SK-N-SH treated with all-trans-retinoic acid at 6 μM for 48 hours (cell line): ENCODE data around the gene CAPG.
"Not testable (repeated sequence)": the region's sequence is repeated elsewhere in the genome, so short reads cannot be mapped to it uniquely, and the experiment has no call there.

ENCODE experiments used
- ATAC-seq: fragments of 200-7000 bp; cut with Tn5 transposase; 3 replicates; pipeline ENCODE4 v1.9.1; 2020; ENCODE audit warnings: mild to moderate bottlenecking, moderate library complexity
- ARNTL ChIP-seq: fragments of 450-650 bp; formaldehyde crosslinking; IDR thresholded peaks from 2 replicates; pipeline ENCODE4 v1.5.0; 2020; ENCODE audit warnings: low read depth, mild to moderate bottlenecking, moderate library complexity, borderline replicate concordance
- BACH2 ChIP-seq: fragments of 250-450 bp; sonication (Bioruptor Pico); IDR thresholded peaks from 2 replicates; pipeline ENCODE4 v1.9.0; 2021; ENCODE audit warnings: mild to moderate bottlenecking, borderline replicate concordance
- CREB5 ChIP-seq: fragments of 250-450 bp; sonication (Bioruptor Pico); IDR thresholded peaks from 2 replicates; pipeline ENCODE4 v1.5.1; 2020; ENCODE audit warnings: low read depth, mild to moderate bottlenecking, moderate library complexity
- CSDC2 ChIP-seq: fragments of 250-450 bp; sonication (Bioruptor Pico); IDR thresholded peaks from 2 replicates; pipeline ENCODE4 v1.5.0; 2020; ENCODE audit warnings: mild to moderate bottlenecking, moderate library complexity
- CSRNP3 ChIP-seq: fragments of 250-450 bp; sonication (Bioruptor Pico); IDR thresholded peaks from 2 replicates; pipeline ENCODE4 v1.5.1; 2021; ENCODE audit warnings: mild to moderate bottlenecking, moderate library complexity
- ESRRG ChIP-seq: fragments of 250-450 bp; sonication (Bioruptor Pico); IDR thresholded peaks from 2 replicates; pipeline ENCODE4 v1.6.1; 2021; ENCODE audit warnings: mild to moderate bottlenecking
- GLIS3 ChIP-seq: fragments of 250-450 bp; sonication (Bioruptor Pico); IDR thresholded peaks from 2 replicates; pipeline ENCODE4 v1.5.0; 2020; ENCODE audit warnings: mild to moderate bottlenecking, moderate library complexity
- ISL1 ChIP-seq: fragments of 250-450 bp; sonication (Bioruptor Pico); IDR thresholded peaks from 2 replicates; pipeline ENCODE4 v2.1.2; 2022; ENCODE audit warnings: mild to moderate bottlenecking, moderate library complexity
- OSR1 ChIP-seq: fragments of 250-450 bp; sonication (Bioruptor Pico); IDR thresholded peaks from 2 replicates; pipeline ENCODE4 v1.8.0; 2022; ENCODE audit warnings: moderate library complexity, mild to moderate bottlenecking, inconsistent platforms
- PATZ1 ChIP-seq: fragments of 250-450 bp; sonication (Bioruptor Pico); IDR thresholded peaks from 2 replicates; pipeline ENCODE4 v1.8.0; 2020; ENCODE audit warnings: mild to moderate bottlenecking, moderate library complexity, borderline replicate concordance
- POU6F1 ChIP-seq: fragments of 250-450 bp; sonication (Bioruptor Pico); IDR thresholded peaks from 2 replicates; pipeline ENCODE4 v1.8.0; 2021; ENCODE audit warnings: low read depth, mild to moderate bottlenecking, moderate library complexity, borderline replicate concordance
- PPARA ChIP-seq: fragments of 250-450 bp; sonication (Bioruptor Pico); IDR thresholded peaks from 2 replicates; pipeline ENCODE4 v1.5.0; 2020; ENCODE audit warnings: mild to moderate bottlenecking, borderline replicate concordance
- RARB ChIP-seq: fragments of 250-450 bp; sonication (Bioruptor Pico); IDR thresholded peaks from 2 replicates; pipeline ENCODE4 v1.8.0; 2021; ENCODE audit warnings: mild to moderate bottlenecking, moderate library complexity
- SNAI2 ChIP-seq: fragments of 250-450 bp; sonication (Bioruptor Pico); IDR thresholded peaks from 2 replicates; pipeline ENCODE4 v1.5.0; 2020; ENCODE audit warnings: mild to moderate bottlenecking, moderate library complexity
- TCF4 ChIP-seq: fragments of 250-450 bp; sonication (Bioruptor Pico); IDR thresholded peaks from 2 replicates; pipeline ENCODE4 v1.8.0; 2021; ENCODE audit warnings: mild to moderate bottlenecking, moderate library complexity, borderline replicate concordance
- TOX ChIP-seq: fragments of 250-450 bp; sonication (Bioruptor Pico); IDR thresholded peaks from 2 replicates; pipeline ENCODE4 v1.8.0; 2021; ENCODE audit warnings: mild to moderate bottlenecking, moderate library complexity, borderline replicate concordance
- TSHZ2 ChIP-seq: fragments of 250-450 bp; sonication (Bioruptor Pico); IDR thresholded peaks from 2 replicates; pipeline ENCODE4 v1.5.0; 2020; ENCODE audit warnings: mild to moderate bottlenecking, moderate library complexity
- ZC3H10 ChIP-seq: fragments of 250-450 bp; sonication (Bioruptor Pico); IDR thresholded peaks from 2 replicates; pipeline ENCODE4 v1.5.1; 2021; ENCODE audit warnings: mild to moderate bottlenecking, moderate library complexity
- ZFP3 ChIP-seq: fragments of 250-450 bp; sonication (Bioruptor Pico); IDR thresholded peaks from 2 replicates; pipeline ENCODE4 v1.5.0; 2020; ENCODE audit warnings: mild to moderate bottlenecking, moderate library complexity
- ZNF565 ChIP-seq: fragments of 450-650 bp; formaldehyde crosslinking; conservative IDR thresholded peaks from 2 replicates; pipeline ENCODE4 v1.5.0; 2020; ENCODE audit warnings: low read depth, mild to moderate bottlenecking, moderate library complexity
- ZNF70 ChIP-seq: fragments of 450-650 bp; formaldehyde crosslinking; IDR thresholded peaks from 2 replicates; pipeline ENCODE4 v1.5.0; 2020; ENCODE audit warnings: mild to moderate bottlenecking, moderate library complexity

CAPG gene

GRCh38 chr2:85440729-85441128 is 30.6 kb upstream of the CAPG start:
- TF ChIP-seq CSDC2 (CRISPR knock-in tag) (no peak), RARB (CRISPR knock-in tag) (no peak), PATZ1 (CRISPR knock-in tag) (no peak), CSRNP3 (CRISPR knock-in tag) (no peak), TOX (no peak), ZC3H10 (CRISPR knock-in tag) (no peak), ZNF70 (no peak), CREB5 (CRISPR knock-in tag) (no peak), ISL1 (CRISPR knock-in tag) (no peak), GLIS3 (CRISPR knock-in tag) (no peak), ZNF565 (no peak), ARNTL (CRISPR knock-in tag) (no peak), ESRRG (no peak), OSR1 (no peak), SNAI2 (CRISPR knock-in tag) (no peak), BACH2 (CRISPR knock-in tag) (no peak), PPARA (no peak), TSHZ2 (CRISPR knock-in tag) (no peak), TCF4 (no peak), ZFP3 (CRISPR knock-in tag) (no peak)
- no peak for ATAC-seq

- no peak for ATAC-seq
- TF ChIP-seq SNAI2 (CRISPR knock-in tag) (no peak), TSHZ2 (CRISPR knock-in tag) (no peak), GLIS3 (CRISPR knock-in tag) (no peak), ZNF70 (no peak), CSDC2 (CRISPR knock-in tag) (no peak), ZC3H10 (CRISPR knock-in tag) (no peak), ISL1 (CRISPR knock-in tag) (no peak), TCF4 (no peak), ARNTL (CRISPR knock-in tag) (no peak), POU6F1 (CRISPR knock-in tag) (no peak), OSR1 (no peak)
Observed at GRCh38 chr2:85439986-85440385, 29.8 kb upstream of the CAPG start.

- not testable (repeated sequence) for ATAC-seq
Observed at GRCh38 chr2:85439569-85439968, 29.4 kb upstream of the CAPG start.
